ENCODE measurements around the gene ELAVL1.
"Not testable (repeated sequence)": the region's sequence is repeated elsewhere in the genome, so short reads cannot be mapped to it uniquely, and the experiment has no call there.

DNA sequence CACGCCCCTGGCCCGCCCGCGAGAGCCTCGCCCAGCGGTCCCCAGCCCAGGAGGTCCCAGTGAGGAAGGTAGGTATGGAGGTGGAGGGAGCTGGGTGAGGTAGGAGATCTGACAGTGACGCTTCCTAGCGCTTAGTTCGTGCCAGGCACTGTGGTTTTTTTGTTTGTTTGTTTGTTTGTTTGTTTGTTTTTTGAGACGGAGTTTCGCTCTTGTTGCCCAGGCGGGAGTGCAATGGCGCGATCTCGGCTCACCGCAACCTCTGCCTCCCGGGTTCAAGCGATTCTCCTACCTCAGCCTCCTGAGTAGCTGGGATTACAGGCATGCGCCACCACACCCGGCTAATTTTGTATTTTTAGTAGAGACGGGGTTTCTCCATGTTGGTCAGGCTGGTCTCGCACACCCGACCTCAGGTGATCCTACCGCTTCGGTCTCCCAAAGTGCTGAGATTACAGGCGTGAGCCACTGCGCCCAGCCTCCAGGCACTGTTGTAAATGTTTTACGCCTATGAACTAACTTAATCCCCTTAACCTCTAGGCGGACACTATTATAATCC lies 87.3 kb downstream of the ELAVL1 start:
- TF ChIP-seq FOXM1 (IDR thresholded peaks at IDR 0.05; ENCODE audit: low read depth); FOXM1 (CRISPR knock-in tag; IDR thresholded peaks at IDR 0.05; ENCODE audit: low read depth); ZNF143 (CRISPR knock-in tag; IDR thresholded peaks at IDR 0.05); ZNF780A (CRISPR knock-in tag; IDR thresholded peaks at IDR 0.05); ZNF347 (CRISPR knock-in tag; IDR thresholded peaks at IDR 0.05; ENCODE audit: low read depth); ZNF23 (CRISPR knock-in tag; IDR thresholded peaks at IDR 0.05); TFAM (CRISPR knock-in tag; conservative IDR thresholded peaks at IDR 0.05); SIN3A (IDR thresholded peaks at IDR 0.05; ENCODE audit: borderline replicate concordance in 2 of 2, control insufficient read depth in 1 of 2, low read depth in 2 of 2, low read length in 2 of 2); NR1H2 (CRISPR knock-in tag; IDR thresholded peaks at IDR 0.05); EHMT2 (IDR thresholded peaks at IDR 0.05); ZNF778 (CRISPR knock-in tag; IDR thresholded peaks at IDR 0.05): not testable (repeated sequence)
- TF ChIP-seq, protein P1, sequence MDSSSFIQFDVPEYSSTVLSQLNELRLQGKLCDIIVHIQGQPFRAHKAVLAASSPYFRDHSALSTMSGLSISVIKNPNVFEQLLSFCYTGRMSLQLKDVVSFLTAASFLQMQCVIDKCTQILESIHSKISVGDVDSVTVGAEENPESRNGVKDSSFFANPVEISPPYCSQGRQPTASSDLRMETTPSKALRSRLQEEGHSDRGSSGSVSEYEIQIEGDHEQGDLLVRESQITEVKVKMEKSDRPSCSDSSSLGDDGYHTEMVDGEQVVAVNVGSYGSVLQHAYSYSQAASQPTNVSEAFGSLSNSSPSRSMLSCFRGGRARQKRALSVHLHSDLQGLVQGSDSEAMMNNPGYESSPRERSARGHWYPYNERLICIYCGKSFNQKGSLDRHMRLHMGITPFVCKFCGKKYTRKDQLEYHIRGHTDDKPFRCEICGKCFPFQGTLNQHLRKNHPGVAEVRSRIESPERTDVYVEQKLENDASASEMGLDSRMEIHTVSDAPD (CRISPR knock-in tag; IDR thresholded peaks at IDR 0.05), result not testable (repeated sequence)
- TF ChIP-seq, protein P2, sequence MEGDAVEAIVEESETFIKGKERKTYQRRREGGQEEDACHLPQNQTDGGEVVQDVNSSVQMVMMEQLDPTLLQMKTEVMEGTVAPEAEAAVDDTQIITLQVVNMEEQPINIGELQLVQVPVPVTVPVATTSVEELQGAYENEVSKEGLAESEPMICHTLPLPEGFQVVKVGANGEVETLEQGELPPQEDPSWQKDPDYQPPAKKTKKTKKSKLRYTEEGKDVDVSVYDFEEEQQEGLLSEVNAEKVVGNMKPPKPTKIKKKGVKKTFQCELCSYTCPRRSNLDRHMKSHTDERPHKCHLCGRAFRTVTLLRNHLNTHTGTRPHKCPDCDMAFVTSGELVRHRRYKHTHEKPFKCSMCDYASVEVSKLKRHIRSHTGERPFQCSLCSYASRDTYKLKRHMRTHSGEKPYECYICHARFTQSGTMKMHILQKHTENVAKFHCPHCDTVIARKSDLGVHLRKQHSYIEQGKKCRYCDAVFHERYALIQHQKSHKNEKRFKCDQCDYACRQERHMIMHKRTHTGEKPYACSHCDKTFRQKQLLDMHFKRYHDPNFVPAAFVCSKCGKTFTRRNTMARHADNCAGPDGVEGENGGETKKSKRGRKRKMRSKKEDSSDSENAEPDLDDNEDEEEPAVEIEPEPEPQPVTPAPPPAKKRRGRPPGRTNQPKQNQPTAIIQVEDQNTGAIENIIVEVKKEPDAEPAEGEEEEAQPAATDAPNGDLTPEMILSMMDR (IDR thresholded peaks at IDR 0.05 in 2 of 3, conservative IDR thresholded peaks at IDR 0.05 in 1 of 3; ENCODE audit: insufficient read depth in 2 of 3, low read depth in 1 of 3, low read length in 3 of 3), result not testable (repeated sequence)
- TF ChIP-seq, protein P3, sequence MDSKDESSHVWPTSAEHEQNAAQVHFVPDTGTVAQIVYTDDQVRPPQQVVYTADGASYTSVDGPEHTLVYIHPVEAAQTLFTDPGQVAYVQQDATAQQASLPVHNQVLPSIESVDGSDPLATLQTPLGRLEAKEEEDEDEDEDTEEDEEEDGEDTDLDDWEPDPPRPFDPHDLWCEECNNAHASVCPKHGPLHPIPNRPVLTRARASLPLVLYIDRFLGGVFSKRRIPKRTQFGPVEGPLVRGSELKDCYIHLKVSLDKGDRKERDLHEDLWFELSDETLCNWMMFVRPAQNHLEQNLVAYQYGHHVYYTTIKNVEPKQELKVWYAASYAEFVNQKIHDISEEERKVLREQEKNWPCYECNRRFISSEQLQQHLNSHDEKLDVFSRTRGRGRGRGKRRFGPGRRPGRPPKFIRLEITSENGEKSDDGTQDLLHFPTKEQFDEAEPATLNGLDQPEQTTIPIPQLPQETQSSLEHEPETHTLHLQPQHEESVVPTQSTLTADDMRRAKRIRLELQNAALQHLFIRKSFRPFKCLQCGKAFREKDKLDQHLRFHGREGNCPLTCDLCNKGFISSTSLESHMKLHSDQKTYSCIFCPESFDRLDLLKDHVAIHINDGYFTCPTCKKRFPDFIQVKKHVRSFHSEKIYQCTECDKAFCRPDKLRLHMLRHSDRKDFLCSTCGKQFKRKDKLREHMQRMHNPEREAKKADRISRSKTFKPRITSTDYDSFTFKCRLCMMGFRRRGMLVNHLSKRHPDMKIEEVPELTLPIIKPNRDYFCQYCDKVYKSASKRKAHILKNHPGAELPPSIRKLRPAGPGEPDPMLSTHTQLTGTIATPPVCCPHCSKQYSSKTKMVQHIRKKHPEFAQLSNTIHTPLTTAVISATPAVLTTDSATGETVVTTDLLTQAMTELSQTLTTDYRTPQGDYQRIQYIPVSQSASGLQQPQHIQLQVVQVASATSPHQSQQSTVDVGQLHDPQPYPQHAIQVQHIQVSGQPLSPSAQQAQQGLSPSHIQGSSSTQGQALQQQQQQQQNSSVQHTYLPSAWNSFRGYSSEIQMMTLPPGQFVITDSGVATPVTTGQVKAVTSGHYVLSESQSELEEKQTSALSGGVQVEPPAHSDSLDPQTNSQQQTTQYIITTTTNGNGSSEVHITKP (IDR thresholded peaks at IDR 0.05; ENCODE audit: partially characterized antibody), result not testable (repeated sequence)
- TF ChIP-seq, protein P4, sequence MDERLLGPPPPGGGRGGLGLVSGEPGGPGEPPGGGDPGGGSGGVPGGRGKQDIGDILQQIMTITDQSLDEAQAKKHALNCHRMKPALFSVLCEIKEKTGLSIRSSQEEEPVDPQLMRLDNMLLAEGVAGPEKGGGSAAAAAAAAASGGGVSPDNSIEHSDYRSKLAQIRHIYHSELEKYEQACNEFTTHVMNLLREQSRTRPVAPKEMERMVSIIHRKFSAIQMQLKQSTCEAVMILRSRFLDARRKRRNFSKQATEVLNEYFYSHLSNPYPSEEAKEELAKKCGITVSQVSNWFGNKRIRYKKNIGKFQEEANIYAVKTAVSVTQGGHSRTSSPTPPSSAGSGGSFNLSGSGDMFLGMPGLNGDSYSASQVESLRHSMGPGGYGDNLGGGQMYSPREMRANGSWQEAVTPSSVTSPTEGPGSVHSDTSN (CRISPR knock-in tag; IDR thresholded peaks at IDR 0.05; ENCODE audit: low read depth), result not testable (repeated sequence)
- TF ChIP-seq, protein P4 (tag; conservative IDR thresholded peaks at IDR 0.05; ENCODE audit: low read depth), result not testable (repeated sequence)
